MV-4-11 (cell line): ENCODE measurements around the gene HDAC4.

Source experiments
- DNase-seq: peaks from one replicate; lab custom pipeline; 2025; lab: John Stamatoyannopoulos, UW

Gene HDAC4

DNA sequence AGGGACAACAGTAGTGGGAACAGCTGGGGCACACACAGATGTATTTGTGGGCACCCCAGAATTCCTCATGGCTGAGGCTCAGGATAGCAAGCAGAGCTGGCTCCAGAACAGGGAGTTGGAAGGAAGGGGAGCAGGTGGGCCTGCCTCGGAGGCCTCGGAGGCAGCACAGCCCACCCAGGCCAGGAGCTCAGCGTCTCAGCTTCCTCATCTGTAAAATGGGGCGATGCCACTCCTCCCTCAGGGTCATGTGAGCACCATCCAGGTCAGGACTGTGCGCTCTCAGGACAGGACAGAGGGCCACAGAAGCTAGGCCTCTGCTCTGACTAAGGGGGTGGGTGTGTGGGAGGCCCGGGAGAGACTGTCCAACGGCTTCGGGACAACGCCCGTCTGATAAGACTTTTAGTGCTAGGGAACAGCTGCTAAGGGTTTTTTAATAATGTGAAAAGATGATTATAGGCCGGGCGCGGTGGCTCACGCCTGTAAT is 106.2 kb downstream of the HDAC4 start:
- DNase-seq: no peak

- DNase-seq: no peak
Measured at GRCh38 chr2:239293775-239294430, 106.9 kb downstream of the HDAC4 start.

DNA sequence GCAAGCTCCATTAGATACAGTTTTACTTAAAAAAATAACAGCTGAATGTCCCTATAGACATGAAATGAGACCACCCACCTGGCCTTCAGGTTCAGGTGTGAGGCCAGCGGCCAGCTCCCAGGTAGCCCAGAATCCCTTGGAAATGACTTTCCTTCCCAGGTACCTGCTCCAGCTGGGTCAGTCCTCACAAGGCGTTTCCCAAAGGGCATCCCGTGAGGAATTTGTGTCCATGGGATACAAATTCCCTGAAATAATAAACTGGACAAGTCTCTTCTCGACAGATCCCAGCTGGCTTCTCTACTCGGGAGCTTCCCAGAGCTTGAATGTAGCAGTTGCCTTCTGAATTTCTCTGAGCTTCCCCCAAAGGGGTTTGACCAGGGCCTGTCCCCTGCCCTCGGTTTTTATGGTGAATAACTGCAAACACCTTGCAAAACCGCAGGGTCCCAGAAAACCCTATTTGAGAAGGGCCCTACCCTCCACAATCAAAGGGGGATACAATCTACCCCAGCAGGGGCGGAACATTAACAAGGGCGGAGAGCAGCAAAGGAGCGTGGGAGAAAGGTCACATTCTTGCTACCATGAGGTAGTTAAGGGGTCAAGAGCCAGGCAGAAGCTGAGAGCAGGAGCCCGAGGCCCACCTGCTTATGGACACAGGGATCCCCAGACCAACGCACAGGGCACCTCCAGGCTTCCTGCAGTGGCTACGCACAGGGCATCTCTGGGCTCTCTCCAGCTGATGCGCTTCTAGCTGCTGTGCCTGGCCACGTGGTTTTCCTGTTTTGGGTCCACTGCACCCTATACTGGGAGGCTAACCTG is 107.7 kb downstream of the HDAC4 start:
- no peak for DNase-seq

- DNase-seq: no peak
Measured at GRCh38 chr2:239292531-239292930, 108.3 kb downstream of the HDAC4 start.

DNA sequence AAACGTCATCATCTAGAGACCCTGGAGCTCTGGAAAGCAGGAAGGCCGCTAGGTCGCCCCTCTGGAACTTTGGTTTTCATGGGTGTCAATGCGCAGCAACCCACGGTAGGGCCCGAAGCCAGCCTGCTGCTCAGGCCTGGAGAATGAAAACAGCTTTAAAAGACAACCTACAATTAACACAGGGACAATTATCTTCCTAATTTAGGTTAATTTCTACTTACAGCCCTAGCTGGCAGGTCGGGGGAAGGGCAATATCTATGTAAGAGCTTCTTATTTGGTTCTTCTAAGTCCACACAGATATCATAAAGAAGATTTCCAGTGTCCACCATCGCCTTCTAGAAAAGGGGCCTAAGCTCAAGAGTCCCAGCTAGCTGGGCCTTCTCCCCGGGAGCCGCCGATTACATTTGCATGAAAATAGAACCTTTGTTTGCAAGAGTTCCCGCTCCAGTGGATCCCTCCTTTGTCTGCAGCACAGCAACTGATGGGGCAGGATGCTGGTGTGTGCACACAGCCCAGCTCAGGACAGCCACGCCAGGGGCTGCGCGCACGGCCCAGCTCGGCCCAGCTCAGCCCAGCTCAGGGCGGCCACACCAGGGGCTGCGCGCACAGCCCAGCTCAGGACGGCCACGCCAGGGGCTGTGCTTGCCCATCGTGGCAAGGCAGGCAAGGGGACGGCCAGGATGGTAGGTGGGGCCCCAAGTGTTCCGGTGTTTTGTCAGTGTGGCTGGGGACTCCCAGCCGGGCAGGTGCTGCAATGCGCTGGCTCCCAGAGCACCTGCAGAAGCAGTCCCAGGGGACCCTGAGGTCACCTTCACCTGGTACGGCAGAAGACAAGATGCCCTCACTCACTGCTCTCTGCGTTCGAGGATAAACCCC is 109.1 kb downstream of the HDAC4 start:
- no peak for DNase-seq

DNA sequence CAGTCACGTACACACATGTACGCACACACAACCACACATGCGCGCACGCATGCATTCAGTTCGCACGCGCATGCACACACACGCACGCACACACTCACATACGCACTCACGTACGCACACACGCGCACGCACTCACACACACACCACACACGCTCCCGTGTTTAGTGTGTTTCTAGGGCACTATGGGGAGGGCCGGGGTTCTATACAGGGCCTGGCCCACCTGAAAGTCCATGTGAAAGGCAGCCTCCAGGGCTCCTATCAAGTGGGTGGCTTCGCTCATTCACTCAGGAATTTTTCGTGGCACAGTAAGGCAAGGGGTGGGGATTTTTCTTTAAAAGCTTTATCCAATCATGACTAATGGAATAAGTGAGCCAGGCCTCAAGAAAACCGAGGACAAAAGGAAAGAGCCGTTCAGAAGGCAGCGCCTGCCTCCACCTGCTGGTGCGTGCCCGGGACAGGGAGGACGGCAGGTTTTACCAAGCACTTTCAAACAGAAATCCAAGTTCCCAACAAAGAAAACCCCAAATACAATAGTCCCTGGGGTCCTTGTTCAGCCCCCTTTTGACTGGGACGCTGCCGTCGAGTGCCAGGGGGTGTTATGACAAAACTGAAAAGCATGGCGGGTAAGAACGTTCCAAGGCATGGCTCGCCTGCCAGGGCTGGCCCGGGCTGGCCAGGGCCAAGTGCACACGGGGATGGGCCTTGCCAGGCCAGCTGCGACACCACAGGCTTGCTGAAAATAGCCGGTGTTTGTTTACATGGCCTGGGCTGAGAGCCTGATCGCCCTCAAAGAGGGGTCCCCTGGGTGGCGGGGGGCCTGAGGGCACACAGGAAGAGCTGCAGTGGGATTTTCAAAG is 110.0 kb downstream of the HDAC4 start:
- no peak for DNase-seq

DNA sequence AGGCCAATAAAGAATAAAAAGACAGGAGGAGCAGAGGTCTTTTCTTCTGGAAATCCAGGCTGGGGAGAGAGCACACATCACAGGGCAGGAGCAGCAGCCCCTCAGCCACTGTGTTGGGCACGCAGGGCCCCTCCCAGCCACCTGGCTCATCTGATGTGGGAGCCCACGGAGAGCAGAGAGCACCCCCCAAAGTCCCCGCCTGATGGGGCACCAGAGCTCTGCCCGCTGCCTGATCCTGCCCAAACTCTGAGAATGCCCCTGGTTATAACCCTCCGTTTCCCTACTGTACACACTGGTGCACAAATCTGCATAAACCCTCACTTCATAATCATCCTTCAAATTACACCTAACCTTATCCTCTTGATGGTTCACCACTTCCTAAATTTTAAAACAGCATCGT is 111.3 kb downstream of the HDAC4 start:
- no peak for DNase-seq

DNA sequence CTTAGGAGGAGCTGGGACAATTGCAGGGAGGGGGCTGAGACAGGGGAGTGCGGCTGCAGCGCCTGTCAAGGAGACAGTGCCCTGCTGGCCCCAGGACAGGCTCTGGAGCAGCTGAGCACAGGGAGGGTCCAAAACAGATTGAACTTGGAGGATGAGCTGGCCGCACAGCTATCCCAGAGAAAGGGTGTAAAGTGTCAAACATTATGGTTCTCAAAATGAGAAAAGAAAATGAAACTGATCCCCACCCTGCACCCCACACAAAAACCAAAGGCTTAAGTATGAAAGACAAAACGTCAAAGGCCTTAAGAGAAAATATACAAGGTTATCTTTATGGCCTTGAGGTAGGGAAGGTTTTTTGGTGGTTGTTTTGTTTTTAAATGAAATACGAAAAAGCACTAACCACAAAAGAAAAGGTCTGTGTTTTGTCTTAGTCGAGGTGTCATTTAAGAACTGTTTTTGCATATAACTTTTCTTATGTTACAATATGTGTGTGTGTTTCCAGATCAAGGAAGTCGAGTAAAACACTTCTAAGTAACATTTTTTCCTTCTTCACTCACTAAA is 111.8 kb downstream of the HDAC4 start:
- peak; percentile 26 for DNase-seq

- no peak for DNase-seq
Measured at GRCh38 chr2:239288237-239288636, 112.6 kb downstream of the HDAC4 start.

- no peak for DNase-seq
Measured at GRCh38 chr2:239287461-239287860, 113.4 kb downstream of the HDAC4 start.

- DNase-seq: no peak
Measured at GRCh38 chr2:239286901-239287300, 113.9 kb downstream of the HDAC4 start.

GRCh38 chr2:239285932-239286230 is 114.9 kb downstream of the HDAC4 start:
- DNase-seq: no peak

GRCh38 chr2:239285071-239285931 is 115.5 kb downstream of the HDAC4 start:
- DNase-seq: peak; percentile 78

DNA sequence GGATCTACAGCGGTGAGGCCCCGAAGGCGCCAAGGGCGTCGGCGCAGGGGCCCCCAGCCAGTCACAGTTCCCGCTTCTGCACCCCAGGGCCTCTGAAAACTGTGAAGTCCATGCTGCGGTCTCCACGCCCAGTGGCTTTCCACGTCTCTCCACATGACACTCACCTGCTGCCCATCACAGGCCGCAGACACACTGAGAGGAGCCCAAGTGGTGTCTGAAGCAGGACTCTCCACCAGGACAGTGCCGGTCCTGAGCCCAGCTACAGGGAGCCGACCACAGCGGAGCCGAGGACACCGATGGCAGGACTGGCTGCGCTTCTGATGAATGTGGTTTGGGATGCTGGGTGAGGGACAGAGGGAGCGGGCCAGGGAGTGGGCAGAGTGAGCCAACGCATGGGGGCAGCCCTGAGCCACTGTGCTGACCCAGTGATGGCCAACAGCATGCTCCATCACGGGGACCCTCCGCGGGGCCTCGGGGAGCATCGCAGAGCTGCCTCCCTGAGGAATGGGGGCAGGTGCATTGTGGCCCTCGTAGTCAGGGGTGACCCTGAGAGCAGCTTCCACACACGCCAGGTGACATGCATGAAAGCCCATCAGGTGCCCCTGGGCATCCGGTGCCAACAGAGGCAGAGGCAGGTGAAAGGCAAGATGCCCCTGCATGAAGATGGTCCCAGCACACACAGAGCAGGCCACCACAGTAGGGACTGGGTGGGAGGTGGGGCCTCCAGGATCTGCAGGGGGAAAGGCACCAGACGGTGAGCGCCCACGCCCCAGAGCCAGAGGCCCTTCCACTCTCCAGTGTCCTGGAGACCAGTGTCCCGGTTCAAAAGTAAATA is 116.6 kb downstream of the HDAC4 start:
- DNase-seq: no peak

GRCh38 chr2:239283288-239283945 is 117.4 kb downstream of the HDAC4 start:
- peak; percentile 42 for DNase-seq

GRCh38 chr2:239282448-239283287 is 118.2 kb downstream of the HDAC4 start:
- DNase-seq: no peak

- peak; percentile 37 for DNase-seq
Measured at GRCh38 chr2:239280296-239281017, 120.4 kb downstream of the HDAC4 start.
